K562 (cell line): ENCODE data around the gene EDEM2. TPM values are rescaled to one million over a fixed set of nuclear protein-coding genes. Genes with fewer than 3 reads are reported as not detected.

ENCODE experiments used
- ATAC-seq: fragments of 200-7000 bp; cut with Tn5 transposase; 3 replicates; pipeline ENCODE4 v1.9.1; 2020; ENCODE audit warnings: moderate library complexity
- BruUV-seq: library from RNA; stranded (reverse); fragments of 400-500 nt; replicated peaks from 2 replicates; lab custom pipeline; 2021; lab: Mats Ljungman, UMichigan
- CTCF ChIA-PET: fragments of 300-600 bp; formaldehyde crosslinking; extraction: SDS; loops from one replicate; lab custom pipeline; 2021; ENCODE audit warnings: low intra/inter-chr PET ratio; lab: Yijun Ruan, JAX
- POLR2A ChIA-PET: fragments of 300-600, 350-650 bp; sonication (Branson Sonifier 250); formaldehyde crosslinking; extraction: SDS; loops from one replicate; lab custom pipeline; 2021; ENCODE audit warnings: antibody characterized with exemption, inconsistent platforms; lab: Yijun Ruan, JAX
- DNase-seq, 4 experiments: peaks; one replicate each; pipeline versions ENCODE4 v3.0.0 to v3.0.0-alpha.2; 2011 to 2018; ENCODE audit warnings: low spot score in 3 of 4, mixed read lengths in 3 of 4; ENCODE audit errors: extremely low read depth in 1 of 4
- FAIRE-seq: peaks from 2 replicates; lab custom pipeline; 2011; peaks lifted over from hg19 to GRCh38; lab: Jason Lieb, UNC
- H2AFZ ChIP-seq: 2 replicates; pipeline ENCODE4 v1.6.0; 2011; ENCODE audit warnings: low read depth, low read length, control low read depth, inconsistent platforms
- H3K27ac ChIP-seq: fragments of 200-600 bp; 3 replicates; pipeline ENCODE4 v1.8.0; 2011; ENCODE audit warnings: low read depth, mild to moderate bottlenecking, control low read depth, inconsistent platforms, low read length, moderate library complexity, mixed read lengths; ENCODE audit errors: extremely low read depth
- H3K27me3 ChIP-seq, 2 experiments: fragments of 300-600 bp in 1 of 2; 2 replicates in 1 of 2; 3 replicates in 1 of 2; pipeline versions ENCODE4 v1.6.0 to v1.8.0; 2011; ENCODE audit warnings: inconsistent platforms in 2 of 2, low read length in 2 of 2, mild to moderate bottlenecking in 1 of 2, mixed read lengths in 1 of 2, moderate library complexity in 1 of 2; ENCODE audit not compliant: control insufficient read depth in 2 of 2, insufficient read depth in 2 of 2
- H3K36me3 ChIP-seq: fragments of 300-600 bp; 3 replicates; pipeline ENCODE4 v1.8.0; 2011; ENCODE audit warnings: mild to moderate bottlenecking, low read length, inconsistent platforms; ENCODE audit not compliant: control insufficient read depth, insufficient read depth
- H3K4me1 ChIP-seq, 2 experiments: fragments of 200-600 bp in 1 of 2; replicated peaks in 1 of 2; 2 replicates in 1 of 2; 3 replicates in 1 of 2; pipeline versions ENCODE4 v1.5.1 to v1.8.0; 2011; ENCODE audit warnings: inconsistent platforms in 2 of 2, low read length in 2 of 2, mild to moderate bottlenecking in 1 of 2, mixed read lengths in 1 of 2, moderate library complexity in 1 of 2; ENCODE audit not compliant: control insufficient read depth in 2 of 2, insufficient read depth in 2 of 2
- H3K4me2 ChIP-seq: 2 replicates; pipeline ENCODE4 v1.6.1; 2011; ENCODE audit warnings: low read length, control low read depth, inconsistent platforms, mixed read lengths; ENCODE audit not compliant: insufficient read depth
- H3K4me3 ChIP-seq: fragments of 200-600 bp; sonication (generic), shearing (Covaris generic); 2 replicates; pipeline ENCODE4 v1.5.1; 2016; ENCODE audit warnings: control low read depth, inconsistent platforms
- H3K79me2 ChIP-seq: fragments of 200-600 bp; 3 replicates; pipeline ENCODE4 v1.8.0; 2011; ENCODE audit warnings: low read length, inconsistent platforms; ENCODE audit not compliant: control insufficient read depth, insufficient read depth
- H3K9ac ChIP-seq, 2 experiments: 2 replicates each; pipeline versions ENCODE4 v1.6.0 to v1.6.1; 2011; ENCODE audit warnings: low read depth in 2 of 2, low read length in 2 of 2, control low read depth in 1 of 2, inconsistent platforms in 1 of 2, mild to moderate bottlenecking in 1 of 2, mixed read lengths in 1 of 2; ENCODE audit not compliant: insufficient read depth in 1 of 2
- H3K9me1 ChIP-seq: one replicate; pipeline ENCODE4 v1.6.0; 2011; ENCODE audit warnings: inconsistent platforms, mild to moderate bottlenecking, low read length, moderate library complexity; ENCODE audit not compliant: control insufficient read depth, insufficient read depth
- H3K9me3 ChIP-seq: replicated peaks from 2 replicates; pipeline ENCODE4 v1.5.1; 2011; ENCODE audit warnings: low read depth, low read length, inconsistent platforms; ENCODE audit not compliant: control insufficient read depth, insufficient read depth
- H4K20me1 ChIP-seq: replicated peaks from 2 replicates; pipeline ENCODE4 v1.6.1; 2011; ENCODE audit warnings: low read length, inconsistent platforms, mixed read lengths; ENCODE audit not compliant: control insufficient read depth, insufficient read depth
- ATF1 ChIP-seq, 2 experiments: fragments of 450-650 bp in 1 of 2; IDR thresholded peaks; 2 replicates each; pipeline ENCODE4 v1.6.1; 2016; ENCODE audit warnings: missing compliant biosample characterization in 1 of 2, missing genetic modification characterization in 1 of 2
- E2F8 ChIP-seq: fragments of 450-650 bp; IDR thresholded peaks from 2 replicates; pipeline ENCODE4 v1.7.1; 2018; ENCODE audit warnings: mild to moderate bottlenecking, low read depth; ENCODE audit not compliant: partially characterized antibody
- HDAC8 ChIP-seq: fragments of 450-650 bp; IDR thresholded peaks from 2 replicates; pipeline ENCODE4 v1.6.1; 2016; ENCODE audit warnings: mild to moderate bottlenecking, missing genetic modification characterization, moderate library complexity, missing compliant biosample characterization
- ILF3 ChIP-seq: fragments of 450-650 bp; IDR thresholded peaks from 2 replicates; pipeline ENCODE4 v1.6.1; 2018; ENCODE audit warnings: antibody characterized with exemption, mild to moderate bottlenecking, moderate library complexity, borderline replicate concordance
- RBM14 ChIP-seq: fragments of 200-400 bp; formaldehyde crosslinking; IDR thresholded peaks from 2 replicates; pipeline ENCODE4 v1.6.1; 2018; ENCODE audit warnings: low read depth, mild to moderate bottlenecking, low read length, moderate library complexity, borderline replicate concordance; ENCODE audit not compliant: insufficient read depth
- THAP12 ChIP-seq: fragments of 250-450 bp; sonication (Bioruptor Pico); IDR thresholded peaks from 2 replicates; pipeline ENCODE4 v1.9.0; 2021; ENCODE audit warnings: mild to moderate bottlenecking, inconsistent platforms
- whole genome bisulfite sequencing: fragments of 100-300 bp; shearing (Covaris generic); methylation state at CpG from one replicate; pipeline ENCODE4 v1.1.6; 2016; ENCODE audit warnings: low coverage, mixed read lengths; ENCODE audit not compliant: insufficient coverage; ENCODE audit errors: missing lambda C conversion rate; 5-methylcytosine and 5-hydroxymethylcytosine counted together
- in situ Hi-C: fragments of 300-500 bp; cut with MboI; formaldehyde crosslinking; loops from 4 replicates; pipeline ENCODE4 v1.15.0; 2018; ENCODE audit warnings: inconsistent platforms, mixed read lengths
- intact Hi-C: fragments of 100-400 bp; cut with micrococcal nuclease; formaldehyde crosslinking; loops from 2 replicates; pipeline ENCODE4 v1.14.2; 2022
- polyA plus RNA-seq, 8 experiments: library from polyadenylated mRNA; depleted of rRNA in 4 of 8; stranded (reverse) in 5 of 8; unstranded in 3 of 8; fragments of >200 nt; fragmentation: Nextera tagmentation in 2 of 8; fragmentation: Illumina TruSeq in 1 of 8; extraction: Ambion mirVana in 2 of 8; extraction: Trizol in 1 of 8; gene quantifications; 2 replicates each; pipeline versions ENCODE4 v1.2.1 to v1.2.3, GENCODE V29; 2011 to 2014; ENCODE audit warnings: inconsistent platforms in 1 of 8, missing spikeins in 1 of 8
- total RNA-seq, 7 experiments: library from RNA; depleted of rRNA in 6 of 7; stranded (reverse); fragments of >200 nt in 6 of 7; fragmentation: Illumina TruSeq in 2 of 7; extraction: Trizol in 2 of 7; gene quantifications; 2 replicates each; pipeline versions ENCODE4 v1.2.1 to v1.2.3, GENCODE V29; 2011 to 2021; ENCODE audit warnings: low replicate concordance in 1 of 7
- TF ChIP-seq, protein P1 (sequence below): fragments of 450-650 bp; IDR thresholded peaks from 2 replicates; pipeline ENCODE4 v1.6.1; 2016; ENCODE audit warnings: antibody characterized with exemption
- TF ChIP-seq, protein P2 (sequence below): fragments of 250-450 bp; sonication (Bioruptor Pico); IDR thresholded peaks from 2 replicates; pipeline ENCODE4 v1.8.0; 2021; ENCODE audit warnings: moderate library complexity, mild to moderate bottlenecking, inconsistent platforms

Gene EDEM2
- total and polyA plus RNA-seq, 9 of the 15 experiments (the other 6 are each of a cell fraction or from before 2014, with no cell fraction given) = 6.9 to 11.0 (median 9.7) TPM

DNA sequence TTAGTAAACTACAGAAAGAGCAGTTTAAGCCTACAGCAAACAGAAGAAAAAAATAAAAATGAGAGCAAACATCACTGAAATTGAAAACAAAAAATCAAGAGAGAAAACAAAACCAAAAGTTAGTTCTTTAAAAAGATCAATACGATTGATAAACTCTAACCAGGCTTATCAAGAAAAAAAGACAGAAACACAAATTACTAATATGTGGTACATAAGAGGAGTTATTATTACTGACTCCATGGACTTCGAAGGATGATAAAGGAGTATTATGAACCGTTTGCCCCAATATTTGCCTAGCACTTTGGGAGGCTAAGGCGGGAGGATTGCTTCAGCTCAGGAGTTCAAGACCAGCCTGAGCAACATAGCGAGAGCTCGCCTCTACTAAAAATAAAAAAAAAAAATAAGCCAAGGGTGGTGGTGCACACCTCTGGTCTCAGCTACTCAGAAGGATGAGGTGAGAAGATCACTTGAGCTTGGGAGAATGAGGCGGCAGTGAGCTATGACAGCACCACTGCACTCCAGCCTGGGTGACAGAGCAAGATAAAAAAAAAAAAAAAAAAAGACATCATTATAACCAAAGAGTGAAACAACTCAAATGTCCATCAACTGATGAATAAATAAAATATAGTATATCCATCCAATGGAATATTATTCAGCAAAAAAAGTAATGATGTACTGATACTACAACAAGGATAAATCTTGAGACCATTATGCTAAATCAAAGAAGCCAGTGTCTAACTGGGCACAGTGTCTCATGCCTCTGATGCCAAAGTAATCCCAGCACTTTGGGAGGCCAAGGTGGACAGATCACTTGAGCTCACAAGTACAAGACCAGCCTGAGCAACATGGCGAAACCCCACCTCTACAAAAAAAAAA lies 67.4 kb downstream of the EDEM2 start:
- ChIA-PET POLR2A (no interaction called here), CTCF (no interaction called here)
- Histone ChIP-seq H3K27ac (no peak overlapping the region), H3K9ac (no peak overlapping the region), H3K36me3 (peaks cover 26% of the 10 kb centered on the region), H3K27me3 (no peaks in the 10 kb centered on the region), H2AFZ (no peak overlapping the region), H3K9me3 (peaks cover 5% of the 10 kb centered on the region; the same call in 1 of the 2 replicates), H3K4me2 (no peak overlapping the region), H3K4me3 (no peak overlapping the region), H3K4me1 (no peaks in the 10 kb centered on the region; a peak in 2 of 5 replicates), H3K79me2 (peaks cover 73% of the 10 kb centered on the region), H3K9me1 (no peaks in the 10 kb centered on the region), H4K20me1 (no peaks in the 10 kb centered on the region)
- WGBS = 83% methylated on average over 8 of the region's 8 CpGs
- TF ChIP-seq, protein P1, sequence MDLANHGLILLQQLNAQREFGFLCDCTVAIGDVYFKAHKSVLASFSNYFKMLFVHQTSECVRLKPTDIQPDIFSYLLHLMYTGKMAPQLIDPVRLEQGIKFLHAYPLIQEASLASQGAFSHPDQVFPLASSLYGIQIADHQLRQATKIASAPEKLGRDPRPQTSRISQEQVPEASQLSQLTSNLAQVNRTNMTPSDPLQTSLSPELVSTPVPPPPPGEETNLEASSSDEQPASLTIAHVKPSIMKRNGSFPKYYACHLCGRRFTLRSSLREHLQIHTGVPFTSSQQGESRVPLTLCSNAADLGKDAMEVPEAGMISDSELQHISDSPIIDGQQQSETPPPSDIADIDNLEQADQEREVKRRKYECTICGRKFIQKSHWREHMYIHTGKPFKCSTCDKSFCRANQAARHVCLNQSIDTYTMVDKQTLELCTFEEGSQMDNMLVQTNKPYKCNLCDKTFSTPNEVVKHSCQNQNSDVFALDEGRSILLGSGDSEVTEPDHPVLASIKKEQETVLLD = no peak
- TF ChIP-seq THAP12 (CRISPR knock-in tag) (no peak), ATF1 (CRISPR knock-in tag; IDR thresholded peaks at IDR 0.05) (no peak), ATF1 (tag; IDR thresholded peaks at IDR 0.05) (no peak), ILF3 (no peak), E2F8 (no peak), HDAC8 (no peak), RBM14 (no peak)
- TF ChIP-seq, protein P2, sequence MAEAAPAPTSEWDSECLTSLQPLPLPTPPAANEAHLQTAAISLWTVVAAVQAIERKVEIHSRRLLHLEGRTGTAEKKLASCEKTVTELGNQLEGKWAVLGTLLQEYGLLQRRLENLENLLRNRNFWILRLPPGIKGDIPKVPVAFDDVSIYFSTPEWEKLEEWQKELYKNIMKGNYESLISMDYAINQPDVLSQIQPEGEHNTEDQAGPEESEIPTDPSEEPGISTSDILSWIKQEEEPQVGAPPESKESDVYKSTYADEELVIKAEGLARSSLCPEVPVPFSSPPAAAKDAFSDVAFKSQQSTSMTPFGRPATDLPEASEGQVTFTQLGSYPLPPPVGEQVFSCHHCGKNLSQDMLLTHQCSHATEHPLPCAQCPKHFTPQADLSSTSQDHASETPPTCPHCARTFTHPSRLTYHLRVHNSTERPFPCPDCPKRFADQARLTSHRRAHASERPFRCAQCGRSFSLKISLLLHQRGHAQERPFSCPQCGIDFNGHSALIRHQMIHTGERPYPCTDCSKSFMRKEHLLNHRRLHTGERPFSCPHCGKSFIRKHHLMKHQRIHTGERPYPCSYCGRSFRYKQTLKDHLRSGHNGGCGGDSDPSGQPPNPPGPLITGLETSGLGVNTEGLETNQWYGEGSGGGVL (CRISPR knock-in tag) = no peak
- ATAC-seq (no peak), FAIRE-seq (no peak), DNase-seq (no peak)
- BruUV-seq = no TSS peak
- in situ Hi-C loops (loop anchor here (10.0 kb wide), 1 partner anchor 1465 kb away; the partner anchor contains the start of gene MYL9), intact Hi-C loops (no loop called here)
